ENCODE measurements around the gene CRYL1.

DNA sequence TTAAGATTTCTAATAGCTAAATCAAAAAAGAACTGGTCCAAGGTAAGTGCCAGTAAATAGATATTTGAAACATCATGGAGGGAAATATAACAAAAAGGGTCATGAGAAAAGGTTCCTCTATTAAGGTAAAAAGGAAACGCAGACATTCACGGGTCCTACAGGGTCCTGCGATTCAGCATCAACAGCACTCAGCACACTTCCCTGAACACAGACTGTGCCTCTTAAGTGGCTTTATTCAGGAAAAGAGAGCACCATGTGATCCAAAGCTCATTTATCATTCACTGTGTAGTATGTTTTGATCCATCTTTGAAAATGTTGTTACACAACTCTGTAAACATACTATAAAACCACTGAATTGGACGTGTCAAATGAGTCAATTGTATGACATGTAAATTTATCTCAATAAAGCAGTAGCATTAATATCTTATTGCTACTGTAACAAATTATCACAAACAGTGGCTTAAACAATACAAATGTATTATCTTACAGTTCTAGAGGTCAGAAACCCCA, 33.7 kb downstream of the CRYL1 start:
- no peak for TF ChIP-seq CTCF (conservative IDR thresholded peaks at IDR 0.05 in 1 of 2, IDR thresholded peaks at IDR 0.05 in 1 of 2; ENCODE audit: extremely low read depth in 1 of 2, insufficient read depth in 1 of 2, low read depth in 1 of 2, low read length in 2 of 2)
- TF ChIP-seq EZH2 (IDR thresholded peaks at IDR 0.05; ENCODE audit: borderline replicate concordance, low read length) = no peak
